HG03571 (cell line): ENCODE measurements around the gene CWC22.

Experiments
- ATAC-seq: cut with Tn5 transposase; IDR thresholded peaks from one replicate; pipeline ENCODE4 v1.9.1; 2021; ENCODE audit not compliant: unreplicated experiment

CWC22 gene

DNA sequence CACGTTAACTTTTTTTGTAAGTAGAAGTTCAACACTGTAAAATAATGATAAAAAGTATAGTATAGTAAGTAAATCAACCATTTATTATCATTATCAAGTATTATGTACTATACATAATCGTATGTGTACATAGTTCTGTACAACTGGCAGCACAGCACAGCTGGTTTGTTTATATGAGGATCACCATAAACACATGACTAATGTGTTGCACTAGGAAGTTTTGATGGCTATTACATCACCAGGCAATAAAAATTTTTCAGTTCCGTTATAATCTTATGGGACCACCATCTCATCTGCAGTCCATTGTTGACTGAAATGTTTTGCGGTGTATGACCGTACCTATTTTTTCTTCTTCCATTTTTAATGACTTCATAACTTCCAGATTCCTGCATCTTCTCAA, 106.4 kb downstream of the CWC22 start:
- ATAC-seq, result no peak

DNA sequence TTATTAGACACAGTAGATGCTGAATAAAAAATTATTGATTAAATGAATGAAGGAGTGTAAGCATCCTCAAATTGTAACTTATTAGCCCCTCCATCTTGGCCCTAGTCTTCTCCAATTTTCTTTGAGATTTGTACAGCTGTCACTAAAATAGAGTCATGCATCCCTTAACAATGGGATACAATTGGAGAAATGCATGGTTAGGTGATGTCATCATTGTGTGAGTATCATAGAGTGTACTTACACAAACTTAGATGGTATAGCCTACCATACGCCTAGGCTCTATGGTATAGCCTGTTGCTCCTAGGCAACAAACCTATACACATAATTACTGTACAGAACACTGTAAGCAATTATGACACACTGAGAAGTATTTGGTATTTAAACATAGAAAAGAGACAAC, 107.4 kb downstream of the CWC22 start:
- no peak for ATAC-seq

DNA sequence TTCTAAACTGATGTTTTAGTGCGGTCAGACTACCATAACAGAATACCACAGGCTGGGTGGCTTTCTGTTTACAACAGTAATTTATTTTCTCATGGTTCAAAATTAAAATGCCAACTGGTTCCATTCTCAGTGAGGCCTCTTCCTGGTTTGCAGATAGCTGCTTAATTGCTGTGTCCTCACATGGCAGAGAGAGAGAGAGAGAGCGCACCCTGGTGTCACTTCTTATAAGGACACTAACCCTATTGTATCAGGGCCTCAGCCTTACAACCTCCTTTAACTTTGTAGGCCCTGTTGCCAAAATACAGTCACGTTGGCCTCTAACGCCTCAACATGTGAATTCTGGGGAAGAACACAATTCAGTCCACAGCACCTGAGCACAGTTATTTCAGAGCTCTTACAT, 108.2 kb downstream of the CWC22 start:
- ATAC-seq, result no peak
